ENCODE data around the gene ATP6V0C. TPM values are rescaled to one million over a fixed set of nuclear protein-coding genes. Genes with fewer than 3 reads are reported as not detected.

The ATP6V0C gene
- total and polyA plus RNA-seq, 9 donors: 34.8 to 143 (median 119) TPM

GRCh38 chr16:2481676-2482075 is 32.1 kb upstream of the ATP6V0C start:
- Histone ChIP-seq H3K27me3 (no peaks in the 10 kb centered on the region), H3K27ac (no peak overlapping the region), H3K4me1 (ENCODE audit: insufficient read depth) (peaks cover 14% of the 10 kb centered on the region), H3K4me3 (no peak overlapping the region), H3K36me3 (no peaks in the 10 kb centered on the region), H3K9me3 (no peaks in the 10 kb centered on the region)
- intact Hi-C loops (cut with DNase I): no loop called here
- WGBS, 3 donors: 62 to 70% (median 64%) methylated on average over 7 of the region's 7 CpGs
- TF ChIP-seq EP300 (IDR thresholded peaks at IDR 0.05) (no peak), CTCF (IDR thresholded peaks at IDR 0.05) (no peak)
- no peak for DNase-seq

GRCh38 chr16:2482249-2482648 is 31.5 kb upstream of the ATP6V0C start:
- no peak overlapping the region for H3K27ac ChIP-seq
- TF ChIP-seq CTCF (IDR thresholded peaks at IDR 0.05) (no peak), POLR2A (IDR thresholded peaks at IDR 0.05) (no peak), EP300 (IDR thresholded peaks at IDR 0.05) (no peak)
- no peak for DNase-seq
- WGBS, 3 donors: 55 to 64% (median 58%) methylated on average over 13 of the region's 13 CpGs
- H3K4me3 ChIP-seq: no peak overlapping the region
- no peaks in the 10 kb centered on the region for H3K27me3 ChIP-seq
- intact Hi-C loops (cut with DNase I): no loop called here
- H3K9me3 ChIP-seq: no peaks in the 10 kb centered on the region
- H3K4me1 ChIP-seq (ENCODE audit: insufficient read depth): peaks cover 14% of the 10 kb centered on the region
- H3K36me3 ChIP-seq: no peaks in the 10 kb centered on the region

GRCh38 chr16:2482708-2483534 is 30.8 kb upstream of the ATP6V0C start:
- intact Hi-C loops (cut with DNase I): no loop called here
- Histone ChIP-seq H3K27me3 (no peaks in the 10 kb centered on the region), H3K27ac (no peak overlapping the region), H3K4me3 (no peak overlapping the region), H3K36me3 (no peaks in the 10 kb centered on the region), H3K4me1 (ENCODE audit: insufficient read depth) (peaks cover 14% of the 10 kb centered on the region), H3K9me3 (no peaks in the 10 kb centered on the region)
- 14 to 20% (median 15%) methylated on average over 32 of the region's 32 CpGs for WGBS, 3 donors
- peak; percentile 57 to 77 (median 67) for DNase-seq
- no peak for TF ChIP-seq POLR2A (IDR thresholded peaks at IDR 0.05)
- no peak for TF ChIP-seq CTCF (IDR thresholded peaks at IDR 0.05)
- no peak for TF ChIP-seq EP300 (IDR thresholded peaks at IDR 0.05)

GRCh38 chr16:2483939-2484897 is 29.5 kb upstream of the ATP6V0C start:
- Histone ChIP-seq H3K27me3 (no peaks in the 10 kb centered on the region), H3K4me1 (ENCODE audit: insufficient read depth) (peaks cover 14% of the 10 kb centered on the region), H3K9me3 (no peaks in the 10 kb centered on the region), H3K36me3 (no peaks in the 10 kb centered on the region), H3K4me3 (no peak overlapping the region), H3K27ac (no peak overlapping the region)
- WGBS, 3 donors: 89 to 93% (median 92%) methylated on average over 16 of the region's 16 CpGs
- intact Hi-C loops (cut with DNase I): no loop called here
- DNase-seq: no peak
- no peak for TF ChIP-seq EP300 (IDR thresholded peaks at IDR 0.05)
- no peak for TF ChIP-seq CTCF (IDR thresholded peaks at IDR 0.05)
- no peak for TF ChIP-seq POLR2A (IDR thresholded peaks at IDR 0.05)

Data from ovary (tissue), 9 donors.